HL-60 (cell line): ENCODE measurements around the gene AP3D1.

Experiments
- CTCF ChIP-seq: IDR thresholded peaks from one replicate; pipeline ENCODE4 v1.5.1; 2011; ENCODE audit warnings: low read length, control low read depth, inconsistent platforms; ENCODE audit not compliant: insufficient read depth
- POLR2AphosphoS5 ChIP-seq: IDR thresholded peaks from 2 replicates; pipeline ENCODE4 v1.6.1; 2012; ENCODE audit warnings: low read depth
- SPI1 ChIP-seq: IDR thresholded peaks from 2 replicates; pipeline ENCODE4 v1.6.1; 2012; ENCODE audit warnings: low read depth, mild to moderate bottlenecking, borderline replicate concordance

- no peak for TF ChIP-seq POLR2AphosphoS5
- TF ChIP-seq CTCF: no peak
- TF ChIP-seq SPI1: no peak
Measured at GRCh38 chr19:2114821-2115220, 36.5 kb downstream of the AP3D1 start.
